ENCODE results near the gene ADAM12.
"Not testable (repeated sequence)": the region's sequence is repeated elsewhere in the genome, so short reads cannot be mapped to it uniquely, and the experiment has no call there.

ADAM12 gene

DNA sequence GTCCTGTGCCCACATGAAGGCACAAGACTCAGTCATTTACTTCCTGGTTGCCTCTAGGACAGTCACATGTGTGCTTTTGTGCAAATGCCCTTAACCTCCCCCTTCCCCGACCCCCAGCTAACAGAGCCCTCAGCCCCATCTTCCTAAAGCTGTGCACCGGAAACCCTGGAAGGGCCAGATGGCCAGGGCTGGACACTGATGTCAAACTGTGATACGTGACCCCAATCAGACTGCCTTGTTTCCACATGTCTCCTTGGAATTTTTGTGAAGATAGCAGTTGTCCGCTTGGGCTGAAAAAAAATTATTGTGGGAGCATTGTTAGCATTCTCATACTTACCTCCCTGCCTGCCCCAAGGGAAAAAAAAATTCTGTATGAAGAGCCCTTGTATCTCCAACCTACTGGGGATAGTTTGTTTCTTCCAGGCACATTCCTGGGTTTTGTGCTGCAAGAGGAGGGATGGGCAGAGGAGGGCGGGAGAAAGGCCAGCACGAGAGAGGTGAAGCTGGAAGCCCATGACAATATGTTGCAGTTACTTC is 17.0 kb upstream of the ADAM12 start:
- DNase-seq: no peak

DNA sequence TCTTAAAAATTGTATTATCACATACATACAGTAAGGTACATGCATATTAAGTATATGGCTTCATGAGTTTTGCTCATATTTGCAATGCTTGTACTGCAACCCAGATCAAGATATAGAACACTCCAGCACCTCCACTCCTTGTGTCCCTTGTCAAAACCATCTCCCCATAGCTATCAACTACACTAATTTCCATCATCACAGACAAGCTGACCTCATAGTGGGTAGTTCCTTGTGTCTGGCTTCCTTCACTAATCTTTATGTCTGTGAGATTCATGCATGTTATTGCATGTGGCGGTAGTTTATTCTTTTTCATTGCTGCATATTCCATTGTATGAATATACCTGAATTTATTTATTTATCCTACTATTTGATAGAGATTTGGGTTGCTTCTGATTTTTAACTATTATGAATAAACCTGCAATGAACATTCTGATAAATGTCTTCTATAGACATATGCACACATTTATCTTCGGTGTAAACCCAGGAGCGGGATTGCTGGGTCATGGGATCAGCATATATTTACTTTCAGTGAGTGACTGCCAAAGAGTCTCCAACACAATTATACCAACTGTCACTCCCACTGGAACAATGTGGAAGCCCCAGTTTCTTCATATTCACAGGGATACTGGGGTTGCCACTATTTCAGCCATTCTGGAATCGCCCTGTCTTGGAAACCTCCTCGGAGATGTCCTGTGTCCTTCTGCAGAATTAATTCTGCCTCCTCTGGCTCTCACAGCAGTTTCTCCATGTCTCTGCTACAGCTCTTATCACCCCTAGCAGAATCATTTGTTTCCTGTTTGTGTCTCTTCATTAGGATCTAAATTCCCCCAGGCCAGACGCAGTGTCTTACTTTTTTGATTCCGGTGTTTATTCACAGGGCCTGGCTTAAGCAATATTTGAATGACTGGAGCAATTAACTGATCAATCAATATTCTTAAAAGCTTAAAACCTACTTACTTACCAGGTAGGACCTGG is 14.7 kb upstream of the ADAM12 start:
- no peak for DNase-seq

DNA sequence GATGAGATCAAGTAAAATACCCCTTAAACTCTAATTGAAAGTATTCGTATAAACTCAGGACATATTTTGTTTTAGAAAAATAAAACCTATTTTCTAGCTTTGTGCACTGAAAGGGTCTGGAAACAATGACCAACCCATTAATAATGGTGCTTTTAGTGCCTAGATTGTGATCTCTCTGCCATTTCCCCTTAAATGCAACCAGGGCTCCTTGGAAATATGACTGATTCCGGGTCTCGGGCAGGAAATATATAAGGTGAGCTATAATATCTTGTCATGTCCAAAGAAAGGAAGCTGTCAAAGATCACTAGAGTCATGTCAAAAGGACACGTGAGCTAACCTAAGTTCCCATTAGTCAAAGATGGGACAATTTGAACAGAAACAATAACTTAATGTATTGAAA is 12.4 kb upstream of the ADAM12 start:
- DNase-seq: no peak

DNA sequence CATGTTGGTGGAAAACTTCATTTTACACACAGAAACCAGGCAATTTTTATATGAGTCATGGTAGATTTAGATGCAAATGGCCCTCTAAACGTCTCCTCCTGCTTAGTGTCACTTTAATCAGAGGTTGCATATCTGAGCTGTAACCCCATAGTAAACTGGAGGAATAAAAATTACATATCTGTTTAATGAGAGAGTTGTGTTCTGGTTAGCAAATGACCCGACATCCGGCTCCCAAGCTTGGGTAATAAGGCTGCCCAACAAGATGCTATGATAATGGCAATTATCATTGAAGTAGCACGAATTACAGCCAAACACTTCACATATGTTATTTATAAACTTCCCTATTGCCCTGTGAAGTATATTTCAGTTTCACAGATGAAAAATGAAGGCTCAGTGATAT is 10.6 kb upstream of the ADAM12 start:
- DNase-seq: no peak

DNA sequence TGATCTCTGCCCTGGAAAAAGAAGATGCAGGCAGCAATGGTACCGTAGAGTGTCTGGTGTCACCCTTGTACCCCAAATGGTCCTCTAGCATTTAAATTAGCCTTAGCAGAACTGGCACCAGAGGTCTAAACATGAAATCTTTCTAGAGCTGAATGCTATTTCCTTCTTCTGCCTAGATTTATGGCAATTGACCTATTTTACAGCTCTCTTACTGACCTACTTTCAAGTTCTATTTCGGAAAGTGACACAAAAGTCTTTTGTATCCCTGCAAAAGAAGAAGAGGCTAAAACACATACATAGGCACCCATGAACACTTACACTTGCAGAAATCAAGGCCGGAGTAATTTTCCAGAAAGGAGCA is 10.1 kb upstream of the ADAM12 start:
- no peak for DNase-seq

DNA sequence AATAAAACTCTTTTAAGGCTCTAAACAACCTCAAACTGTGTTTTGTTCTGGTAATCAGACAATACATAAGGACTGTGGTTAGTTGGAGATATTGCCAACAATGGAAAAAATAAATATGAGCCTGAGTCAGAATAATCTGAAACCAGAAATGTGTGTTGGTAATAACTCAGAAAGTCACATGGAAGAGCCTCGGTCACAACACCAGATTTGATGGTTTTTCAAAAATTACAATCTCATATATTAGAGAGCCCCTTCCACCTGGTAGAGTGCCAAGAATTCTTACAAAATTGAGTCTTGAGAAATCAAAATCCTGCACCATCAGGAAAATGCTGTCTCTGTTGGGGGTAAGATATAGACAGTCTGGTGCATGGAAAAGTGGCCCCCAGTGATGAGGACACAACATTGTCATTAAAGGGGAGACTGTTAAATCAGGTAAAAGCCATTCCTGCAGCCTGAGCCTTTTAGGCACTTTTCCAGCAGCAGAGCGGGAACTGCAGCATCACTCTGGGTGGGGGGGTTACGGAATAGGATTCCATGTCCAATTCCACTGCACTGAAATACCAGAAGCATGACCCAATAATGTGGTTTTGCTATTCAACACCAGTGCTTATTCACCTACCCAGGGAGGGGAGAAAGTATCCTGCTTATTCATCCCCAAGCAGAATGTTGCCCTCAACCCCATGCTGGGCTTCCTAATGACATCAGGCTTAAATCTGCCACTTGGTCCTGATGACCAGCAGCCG is 9.5 kb upstream of the ADAM12 start:
- DNase-seq: no peak

DNA sequence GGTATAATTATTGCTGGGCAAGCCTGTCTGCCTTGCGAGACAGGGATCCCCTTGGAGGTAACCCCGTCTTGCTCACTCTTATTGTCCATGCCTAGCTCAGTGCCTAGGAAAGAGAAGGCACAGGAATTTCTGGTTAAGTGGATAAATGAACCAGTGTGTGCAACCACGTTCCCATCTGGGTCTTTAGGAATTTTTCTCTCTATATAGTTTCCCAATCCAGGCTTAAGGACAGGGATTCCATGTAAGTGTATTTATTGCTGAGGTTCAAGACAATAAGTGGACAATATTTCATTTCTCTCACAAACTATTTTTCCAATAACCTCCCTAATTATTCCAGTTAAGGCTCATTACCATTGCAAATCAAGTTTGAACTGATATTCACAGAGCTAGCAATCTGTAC is 8.9 kb upstream of the ADAM12 start:
- no peak for DNase-seq

DNA sequence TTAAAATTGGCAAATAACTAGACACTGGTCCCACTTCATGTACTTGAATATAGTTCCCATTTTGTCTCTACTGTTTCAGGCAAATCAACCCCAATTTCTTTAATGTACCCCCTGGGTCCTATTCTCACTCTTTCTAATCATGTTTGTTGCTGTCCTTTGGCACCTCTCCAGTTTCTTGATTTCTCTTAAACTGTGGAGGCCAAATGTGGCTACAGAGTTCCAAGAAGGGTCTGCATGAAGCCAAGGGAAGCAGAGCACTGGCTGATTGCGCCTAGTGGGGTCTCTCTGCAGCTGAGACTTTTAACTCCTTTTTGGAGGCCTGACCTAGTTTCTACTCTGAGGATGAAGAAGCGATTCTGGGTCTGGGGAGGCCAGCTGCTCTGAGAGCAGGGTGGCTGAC is 6.7 kb upstream of the ADAM12 start:
- no peak for DNase-seq

DNA sequence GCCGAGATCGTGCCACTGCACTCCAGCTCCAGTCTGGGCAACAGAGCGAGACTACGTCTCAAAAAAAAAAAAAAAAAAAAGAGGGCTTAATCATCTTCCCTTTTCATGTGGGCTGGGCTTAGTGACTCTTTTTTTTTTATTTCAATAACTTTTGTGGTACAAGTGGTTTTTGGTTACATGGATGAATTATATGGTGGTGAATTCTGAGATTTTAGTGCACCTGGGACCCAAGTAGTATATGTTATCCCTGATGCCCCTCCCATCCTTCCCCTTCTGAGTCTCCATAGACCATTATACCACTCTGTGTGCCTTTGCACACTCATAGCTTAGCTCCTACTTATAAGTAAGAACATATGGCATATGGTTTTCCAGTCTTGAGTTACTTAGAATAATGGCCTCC is 4.8 kb upstream of the ADAM12 start:
- DNase-seq: no peak

DNA sequence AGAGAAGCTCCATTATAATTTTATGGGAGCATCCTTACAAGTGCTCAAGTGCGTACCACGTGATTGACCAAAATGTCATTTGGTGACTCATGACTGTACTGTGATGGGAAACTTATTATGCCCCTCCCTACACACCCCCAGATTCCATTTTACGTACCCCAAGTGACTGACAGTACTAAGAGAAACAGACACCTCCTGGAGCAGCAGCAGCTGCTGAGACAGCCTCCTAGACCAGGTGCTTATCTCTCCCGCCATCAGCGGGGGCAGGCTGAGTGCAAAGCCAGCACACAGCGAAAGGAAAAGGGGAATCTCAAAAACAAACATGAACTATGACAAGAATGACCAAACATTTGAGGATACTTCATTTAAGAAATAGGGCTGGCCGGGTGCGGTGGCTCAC is 4.2 kb upstream of the ADAM12 start:
- DNase-seq: no peak

DNA sequence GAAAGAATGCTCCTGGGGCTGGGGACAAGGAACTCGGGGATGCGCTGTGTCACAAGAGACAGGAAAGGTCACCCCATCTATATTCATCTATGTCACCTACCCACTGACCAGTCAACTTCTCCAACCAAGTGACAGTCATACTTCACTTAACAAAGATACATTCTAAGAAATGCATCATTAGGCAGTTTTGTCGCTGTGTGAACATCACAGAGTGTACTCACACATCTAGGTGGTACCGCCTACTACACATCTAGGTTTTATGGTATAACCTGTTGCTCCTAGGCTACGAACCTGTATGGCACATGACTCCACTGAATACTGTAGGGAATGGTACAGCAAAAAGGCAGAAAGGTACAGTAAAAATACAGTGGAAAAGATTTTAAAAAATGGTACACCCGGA is 3.8 kb upstream of the ADAM12 start:
- DNase-seq: no peak

DNA sequence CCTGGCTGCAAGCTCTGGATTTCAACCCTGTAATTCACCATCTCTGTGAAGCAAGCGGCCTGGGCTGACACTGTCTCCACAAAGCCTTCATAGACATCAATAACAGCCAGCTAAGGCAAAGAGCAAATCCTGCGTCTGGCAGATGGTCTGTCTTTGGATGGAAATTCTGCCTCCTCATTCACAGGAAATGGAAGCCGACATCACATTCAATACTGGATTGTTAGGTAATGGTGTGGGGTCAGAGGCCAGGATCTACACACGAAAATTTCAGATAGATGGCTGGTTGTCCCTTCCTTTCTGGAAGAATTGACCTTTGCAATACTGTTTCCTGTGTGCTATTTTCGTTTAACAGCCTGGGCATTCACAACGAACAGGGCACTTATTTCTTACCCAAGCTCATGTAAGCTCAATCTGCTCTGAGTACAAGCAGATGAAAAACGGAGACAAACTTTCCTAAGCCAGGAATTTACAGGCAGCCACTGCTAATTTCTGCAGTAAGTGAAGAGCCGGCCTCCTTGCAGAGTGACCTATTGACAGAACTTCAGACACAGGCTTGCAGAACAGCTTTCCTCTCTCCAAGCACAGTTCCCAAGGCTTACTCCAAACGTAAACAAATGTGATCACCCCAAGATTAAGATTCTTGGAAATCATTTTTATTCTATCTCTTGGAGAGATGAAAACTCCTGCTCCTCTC is 3.1 kb upstream of the ADAM12 start:
- no peak for DNase-seq

DNA sequence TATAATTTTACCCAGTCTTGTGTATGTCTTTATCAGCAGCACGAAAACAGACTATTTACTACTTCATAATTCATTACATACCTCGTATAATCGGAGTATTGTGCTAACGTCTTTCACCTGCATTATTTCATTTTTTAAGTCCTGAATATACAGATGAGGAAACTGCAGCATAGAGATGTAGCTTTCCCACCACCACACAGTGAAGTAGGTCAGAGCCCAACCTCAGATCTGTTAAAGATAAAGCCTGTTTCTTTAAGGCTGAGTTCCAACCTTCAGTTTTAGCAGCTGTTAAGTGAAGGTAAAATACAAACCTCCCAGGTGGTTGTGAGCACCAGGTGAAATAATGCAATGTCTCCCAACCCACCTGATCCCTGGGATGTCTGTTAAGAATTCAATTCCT is 2.0 kb upstream of the ADAM12 start:
- no peak for DNase-seq

DNA sequence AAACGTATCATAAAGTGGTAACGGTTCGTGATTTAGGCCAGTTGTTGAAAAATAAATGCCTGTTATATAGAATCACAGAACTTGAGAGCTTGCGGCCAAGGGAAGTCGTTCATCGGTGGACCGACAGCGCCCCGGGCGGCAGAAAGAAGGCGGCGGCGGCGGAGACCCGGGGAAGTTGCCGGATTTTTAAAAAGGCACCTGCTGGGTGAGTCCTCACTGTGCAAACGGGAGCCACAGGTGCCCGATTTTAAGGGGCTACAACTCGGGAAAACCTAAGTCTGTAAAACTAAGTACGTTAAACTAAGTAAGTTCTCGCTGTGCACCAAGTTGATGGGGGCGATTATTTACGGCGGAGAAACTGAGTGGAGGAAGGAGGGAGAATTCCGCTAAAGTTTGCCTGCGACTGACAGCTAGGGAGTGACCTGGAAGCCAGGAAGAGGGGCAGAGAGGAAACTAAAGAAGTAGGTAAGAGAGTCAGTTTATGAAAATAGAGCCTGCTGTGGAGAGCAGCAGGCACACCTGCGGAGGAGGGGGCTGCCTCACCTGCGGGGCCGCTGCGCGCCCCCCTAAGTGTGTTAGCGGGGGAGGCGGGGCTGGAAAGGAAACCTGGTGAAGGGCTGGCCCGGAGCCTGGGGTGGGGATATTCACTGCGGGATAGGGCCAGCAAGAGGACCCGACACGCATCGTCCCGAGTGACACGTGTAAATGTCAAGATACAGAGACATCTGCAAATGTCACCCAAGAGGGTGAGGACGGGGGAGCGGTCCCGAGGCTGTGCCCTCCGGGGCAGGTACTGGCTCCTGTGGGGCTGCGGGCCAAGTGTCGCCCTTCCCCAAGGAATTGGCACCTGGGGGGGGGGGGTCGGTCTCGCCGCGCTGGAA is 996 bp downstream of the ADAM12 start:
- peak in 2 of 3 experiments; percentile 1 to 23 for DNase-seq

DNA sequence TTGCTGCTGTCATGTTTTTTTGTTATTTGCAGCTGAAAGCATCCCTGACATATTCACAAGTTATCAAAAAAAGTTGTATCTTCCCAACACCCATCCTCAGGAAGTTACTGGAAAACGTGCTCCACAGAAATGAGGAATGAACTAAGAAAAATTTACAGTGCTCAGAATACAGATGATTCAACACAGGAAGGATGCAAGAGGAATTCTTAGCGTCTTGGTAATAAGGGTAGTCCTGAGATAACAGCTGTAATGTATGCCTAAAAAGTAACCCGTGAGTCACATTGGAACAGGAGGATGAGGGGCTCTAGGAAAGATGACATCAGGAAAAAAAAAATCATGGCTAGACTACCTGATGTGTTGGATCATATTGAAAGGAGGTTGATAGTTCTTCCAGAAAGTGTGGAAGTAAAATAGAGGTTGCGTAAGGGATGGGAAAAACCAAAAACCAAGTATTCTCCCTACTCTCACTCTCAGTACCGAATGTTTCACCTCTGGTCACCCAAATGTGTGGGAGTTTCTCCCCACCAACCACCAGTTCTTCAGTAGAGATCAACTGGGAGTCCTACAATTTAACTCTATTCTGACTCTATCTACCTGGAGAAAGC is 3.9 kb downstream of the ADAM12 start:
- DNase-seq: no peak

DNA sequence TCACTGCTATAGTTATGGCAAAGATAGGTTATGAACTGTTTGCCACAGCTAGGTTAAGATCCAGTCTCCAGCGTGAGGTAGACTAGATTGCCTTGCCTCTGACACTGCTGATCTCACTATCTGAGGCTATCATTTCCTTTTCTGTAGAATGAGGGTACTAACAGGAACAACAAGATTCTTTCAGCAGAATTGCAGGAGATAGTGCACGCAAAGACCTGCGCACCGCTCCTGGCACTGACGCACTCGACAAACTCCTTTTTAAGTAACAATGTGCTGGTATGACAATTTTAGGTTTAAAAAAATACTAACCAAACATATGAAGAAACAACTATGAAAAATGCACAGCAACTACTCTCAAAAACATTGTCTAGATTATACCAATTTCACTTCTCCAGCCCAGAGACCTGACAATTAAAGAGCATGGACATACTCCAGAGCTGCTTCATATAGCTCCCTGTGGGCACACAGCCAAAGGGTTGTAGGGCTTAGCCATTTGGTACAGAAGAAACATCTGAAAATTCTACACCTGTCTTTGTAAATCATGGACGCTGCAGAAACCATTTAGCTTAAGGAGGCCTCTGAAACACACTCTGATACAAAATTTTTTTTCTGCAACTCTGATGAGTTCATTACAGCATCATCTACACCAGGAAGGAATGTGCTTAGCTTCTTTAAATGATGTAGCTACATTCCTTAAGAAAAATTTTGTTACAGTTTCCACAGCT is 7.8 kb downstream of the ADAM12 start:
- DNase-seq: no peak

DNA sequence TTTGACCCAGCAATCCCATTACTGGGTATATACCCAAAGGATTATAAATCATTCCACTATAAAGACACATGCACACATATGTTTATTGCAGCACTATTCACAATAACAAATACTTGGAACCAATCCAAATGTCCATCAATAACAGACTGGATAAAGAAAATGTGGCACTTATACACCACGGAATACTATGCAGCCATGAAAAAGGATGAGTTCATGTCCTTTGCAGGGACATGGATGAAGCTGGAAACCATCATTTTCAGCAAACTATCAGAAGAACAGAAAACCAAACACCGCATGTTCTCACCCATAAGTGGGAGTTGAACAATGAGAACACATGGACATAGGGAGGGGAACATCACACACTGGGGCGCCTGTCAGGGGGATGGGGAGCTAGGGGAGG is 9.1 kb downstream of the ADAM12 start:
- DNase-seq: not testable (repeated sequence)

DNA sequence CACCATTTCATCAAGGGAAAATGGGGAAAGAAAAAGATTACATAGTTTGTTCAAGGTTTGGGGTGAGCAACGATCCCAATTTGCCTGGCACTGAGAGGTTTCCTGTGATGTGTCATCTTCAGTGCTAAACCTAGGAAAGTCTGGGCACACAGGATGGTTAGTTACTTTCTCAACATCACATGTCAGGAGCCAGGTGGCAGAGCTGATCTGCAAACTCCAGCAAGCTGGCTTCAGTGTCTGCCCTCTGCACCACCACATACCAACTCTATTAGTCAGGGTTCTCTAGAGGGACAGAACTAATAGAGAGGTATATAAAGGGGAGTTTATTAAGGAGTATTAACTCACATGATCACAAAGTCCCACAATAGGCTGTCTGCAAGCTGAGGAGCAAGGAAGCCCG is 11.3 kb downstream of the ADAM12 start:
- no peak for DNase-seq

DNA sequence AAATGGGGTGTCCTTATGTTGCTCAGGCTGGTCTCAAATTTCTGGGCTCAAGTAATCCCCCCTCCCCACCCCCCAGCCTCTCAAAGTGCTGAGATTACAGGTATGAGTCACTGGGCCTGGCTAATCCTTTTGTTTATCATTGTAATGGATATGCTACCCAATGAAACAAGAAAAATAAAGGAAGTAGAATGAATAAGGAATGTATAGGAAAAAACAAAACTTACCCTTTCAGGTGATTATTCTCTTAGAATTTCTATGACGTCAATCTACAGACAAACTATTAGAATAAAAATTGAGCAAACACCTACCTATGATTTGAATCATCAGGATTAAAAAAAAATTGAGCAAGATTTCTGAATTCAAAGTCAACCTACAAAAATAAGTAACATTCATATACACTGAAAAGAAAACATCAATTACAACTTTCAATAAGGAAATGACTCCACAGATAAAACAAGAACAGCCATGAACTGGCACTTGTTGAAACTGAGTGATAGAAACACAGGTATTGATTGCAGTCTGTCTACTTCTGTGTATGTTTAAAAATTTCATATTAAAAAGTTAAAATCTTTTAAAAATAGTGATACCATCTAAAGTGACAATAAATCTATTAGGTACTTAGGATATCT is 12.2 kb downstream of the ADAM12 start:
- DNase-seq: no peak

DNA sequence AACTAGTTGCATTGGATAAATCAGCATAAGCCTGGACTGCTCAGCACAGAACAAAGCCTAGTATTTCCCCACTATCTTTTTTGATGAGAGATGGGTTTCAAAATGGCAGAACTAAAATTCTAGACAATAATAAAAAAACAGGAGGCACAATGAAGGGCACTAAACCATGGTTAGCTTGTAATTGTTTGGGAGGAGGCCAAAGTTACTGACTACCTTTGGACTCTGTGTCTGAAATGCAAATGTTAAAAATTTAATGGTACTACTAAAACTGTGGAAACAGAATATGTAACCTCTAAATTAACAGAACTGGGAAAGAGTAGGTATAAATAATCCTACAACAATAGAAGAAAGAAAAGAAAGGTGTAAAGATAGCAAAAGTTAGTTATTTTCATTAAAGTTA is 13.0 kb downstream of the ADAM12 start:
- no peak for DNase-seq

DNA sequence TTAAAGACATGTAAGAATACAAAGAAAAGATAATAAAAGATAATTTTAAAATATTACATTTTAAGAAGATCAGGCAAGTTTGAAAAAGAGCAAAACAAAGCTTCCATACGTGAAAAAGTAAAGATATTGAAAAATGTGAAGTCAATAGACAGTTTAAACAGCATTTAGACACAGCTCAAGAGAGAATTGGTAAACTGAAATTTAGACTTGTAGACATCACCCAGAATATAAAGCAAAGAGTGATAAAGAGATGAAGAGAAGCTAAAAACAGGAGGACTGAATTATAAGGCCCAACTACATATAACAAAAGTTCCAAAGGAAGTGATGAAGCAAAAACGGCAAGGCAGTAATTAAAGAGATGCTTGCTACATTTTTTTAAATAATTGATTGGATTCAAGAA is 13.8 kb downstream of the ADAM12 start:
- DNase-seq: no peak

Data from NCI-H1417 (cell line).